ENCODE measurements around the gene LEAP2. TPM values are rescaled to one million over a fixed set of nuclear protein-coding genes. Genes with fewer than 3 reads are reported as not detected.

The LEAP2 gene
- total and polyA plus RNA-seq, 2 of the 8 experiments (the other 6 are each of a cell fraction or from before 2014, with no cell fraction given), result 1.8 to 2.9 TPM

GRCh38 chr5:132834057-132834456 is 39.4 kb upstream of the LEAP2 start:
- Histone ChIP-seq H3K4me3 (ENCODE audit: extremely low read depth in 1 of 4, insufficient read depth in 2 of 4, low read depth in 3 of 4, low read length in 4 of 4) (no peak overlapping the region), H3K4me2 (ENCODE audit: insufficient read depth in 1 of 2, low read depth in 2 of 2, low read length in 2 of 2) (no peak overlapping the region), H4K91ac (replicated peaks; ENCODE audit: insufficient read length, low read length) (no peak overlapping the region), H2BK120ac (replicated peaks; ENCODE audit: low read depth, low read length) (no peak overlapping the region), H3K79me1 (ENCODE audit: low read depth, low read length) (no peaks in the 10 kb centered on the region), H3K27ac (ENCODE audit: low read depth, low read length) (no peak overlapping the region), H4K8ac (ENCODE audit: extremely low read depth, insufficient read depth, low read length) (no peak overlapping the region), H3K27me3 (replicated peaks in 1 of 4; ENCODE audit: control insufficient read depth in 3 of 4, extremely low read depth in 1 of 4, insufficient read depth in 3 of 4, low read length in 3 of 4) (peaks cover 14 to 26% (median 22%) of the 10 kb centered on the region in 4 experiments), H3K23ac (ENCODE audit: insufficient read length) (no peak overlapping the region), H2AFZ (ENCODE audit: low read length) (no peak overlapping the region), H2BK5ac (ENCODE audit: low read depth, low read length) (no peak overlapping the region), H3K4me1 (replicated peaks in 1 of 4; ENCODE audit: control insufficient read depth in 3 of 4, insufficient read depth in 4 of 4, low read length in 3 of 4) (peaks cover 0 to 6% (median 4%) of the 10 kb centered on the region in 4 experiments; a peak in 5 of 7 replicates), H4K20me1 (replicated peaks in 1 of 2; ENCODE audit: control insufficient read depth in 1 of 2, insufficient read depth in 2 of 2, low read length in 2 of 2) (no peaks in the 10 kb centered on the region), H3K4ac (replicated peaks; ENCODE audit: insufficient read length, low read depth, low read length) (no peak overlapping the region), H3K9ac (replicated peaks in 1 of 4; ENCODE audit: extremely low read depth in 1 of 4, low read depth in 3 of 4, low read length in 3 of 4) (no peak overlapping the region), H4K5ac (ENCODE audit: insufficient read length, low read depth, low read length) (no peak overlapping the region), H2BK15ac (ENCODE audit: low read length) (no peak overlapping the region), H3K14ac (ENCODE audit: insufficient read length) (no peak overlapping the region), H2BK12ac (ENCODE audit: low read depth, low read length) (no peak overlapping the region), H3K18ac (ENCODE audit: extremely low read depth, low read length) (no peak overlapping the region), H2AK5ac (ENCODE audit: low read depth, low read length) (no peak overlapping the region), H3K79me2 (ENCODE audit: control insufficient read depth in 1 of 2, insufficient read depth in 2 of 2, low read length in 2 of 2) (no peaks in the 10 kb centered on the region), H3K56ac (replicated peaks; ENCODE audit: insufficient read length, low read depth, low read length) (no peak overlapping the region), H3K36me3 (ENCODE audit: control insufficient read depth in 2 of 4, insufficient read depth in 4 of 4, low read length in 3 of 4) (no peaks in the 10 kb centered on the region), H2BK20ac (ENCODE audit: low read length) (no peak overlapping the region), H3K23me2 (ENCODE audit: low read depth, low read length) (peaks cover 4% of the 10 kb centered on the region; the same call in 1 of the 2 replicates), H3K9me3 (ENCODE audit: insufficient read depth in 2 of 2, low read depth in 1 of 2, low read length in 1 of 2) (no peaks in the 10 kb centered on the region)
- DNase-seq (ENCODE audit: low read depth in 1 of 2, low spot score in 2 of 2) (no peak), FAIRE-seq (no peak)
- CTCF ChIA-PET (ENCODE audit: partially characterized antibody), result interaction anchor here (1.1 to 25.6 kb wide), 7 partner anchors 8 to 82 kb away, joined by 3 to 465 read pairs (median 8); partner anchors contain the start of genes CCNI2, GDF9, LEAP2 and UQCRQ
- POLR2A ChIA-PET (ENCODE audit: partially characterized antibody), result interaction anchor here (1.2 kb wide), 1 partner anchor 130 kb away, joined by 4 read pairs; the partner anchor contains the start of gene AFF4
- WGBS, 2 experiments (ENCODE audit: extremely low coverage in 1 of 2, insufficient coverage in 1 of 2, insufficient read length in 1 of 2, insufficient replicate concordance in 2 of 2, low coverage in 1 of 2, low lambda C conversion rate in 2 of 2, missing lambda C conversion rate in 1 of 2), result 87% methylated on average over 3 of the region's 3 CpGs; no CpG with 5 or more reads in 1 of the 2 experiments
- TF ChIP-seq TAF7 (optimal IDR thresholded peaks at IDR 0.05; ENCODE audit: borderline replicate concordance, low read depth, low read length), result no peak
- no peak for TF ChIP-seq POLR2A (IDR thresholded peaks at IDR 0.05; ENCODE audit: control extremely low read depth in 1 of 2, low read depth in 2 of 2, low read length in 2 of 2)
- no peak for TF ChIP-seq E2F6 (IDR thresholded peaks at IDR 0.05)
- TF ChIP-seq KDM1A (IDR thresholded peaks at IDR 0.05; ENCODE audit: borderline replicate concordance, low read length), result no peak
- no peak for TF ChIP-seq BCL11A (IDR thresholded peaks at IDR 0.05; ENCODE audit: low read depth in 2 of 2, low read length in 2 of 2)
- TF ChIP-seq CHD1 (IDR thresholded peaks at IDR 0.05; ENCODE audit: low read depth, low read length), result no peak
- no peak for TF ChIP-seq TAF1 (IDR thresholded peaks at IDR 0.05; ENCODE audit: low read depth, low read length)
- TF ChIP-seq GTF2F1 (IDR thresholded peaks at IDR 0.05; ENCODE audit: borderline replicate concordance, low read depth, low read length), result no peak
- TF ChIP-seq SP2 (IDR thresholded peaks at IDR 0.05; ENCODE audit: low read length), result no peak
- TF ChIP-seq CTBP2 (IDR thresholded peaks at IDR 0.05; ENCODE audit: borderline replicate concordance, insufficient read depth, insufficient read length, low read length), result no peak
- no peak for TF ChIP-seq CEBPB (IDR thresholded peaks at IDR 0.05; ENCODE audit: low read depth, low read length)
- no peak for TF ChIP-seq CREB1 (IDR thresholded peaks at IDR 0.05)

Data from H1 (cell line).